GM18507 (cell line): ENCODE data around the gene OLFM3.

Experiments used
- DNase-seq: peaks from one replicate; pipeline ENCODE4 v3.0.0; 2011; ENCODE audit warnings: low read depth; ENCODE audit not compliant: insufficient read length; ENCODE audit errors: extremely low spot score
- FAIRE-seq: peaks from 2 replicates; lab custom pipeline; 2011; peaks lifted over from hg19 to GRCh38; lab: Jason Lieb, UNC

OLFM3 gene

DNA sequence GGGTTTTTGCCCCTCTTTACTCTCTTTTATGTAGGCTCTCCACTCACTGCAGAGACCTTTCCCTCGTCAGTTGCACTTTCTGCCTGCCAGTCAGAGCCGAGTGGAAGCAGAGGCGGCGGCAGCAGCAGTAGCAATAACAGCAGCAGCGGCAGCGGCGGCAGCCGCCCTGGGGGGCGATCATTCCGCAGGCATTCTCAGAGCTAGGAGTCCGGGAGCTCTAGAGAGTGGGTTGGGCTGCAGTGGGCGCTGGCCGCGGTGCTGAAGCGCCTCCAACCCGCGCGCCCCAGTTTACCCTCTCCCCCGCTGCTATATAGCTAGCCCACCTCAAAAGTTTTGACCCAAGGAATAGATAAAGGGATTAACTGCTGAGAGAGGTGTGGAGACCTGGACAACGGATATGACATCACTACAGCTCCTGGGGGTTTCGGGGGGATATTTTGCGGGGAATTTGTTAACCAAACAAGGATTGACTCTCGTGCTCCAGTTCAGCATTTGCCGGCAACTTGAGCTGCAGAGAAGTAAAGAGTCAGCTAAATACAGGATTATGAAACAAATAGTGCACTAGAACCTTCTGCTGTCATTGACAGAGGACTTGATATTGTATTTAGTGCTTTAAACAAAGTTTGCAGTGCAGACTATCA lies at the start of gene OLFM3:
Gene OLFM3 (minus strand): TSS at position 102 of the 641 bp plus-strand sequence.
- no peak for DNase-seq
- no peak for FAIRE-seq

DNA sequence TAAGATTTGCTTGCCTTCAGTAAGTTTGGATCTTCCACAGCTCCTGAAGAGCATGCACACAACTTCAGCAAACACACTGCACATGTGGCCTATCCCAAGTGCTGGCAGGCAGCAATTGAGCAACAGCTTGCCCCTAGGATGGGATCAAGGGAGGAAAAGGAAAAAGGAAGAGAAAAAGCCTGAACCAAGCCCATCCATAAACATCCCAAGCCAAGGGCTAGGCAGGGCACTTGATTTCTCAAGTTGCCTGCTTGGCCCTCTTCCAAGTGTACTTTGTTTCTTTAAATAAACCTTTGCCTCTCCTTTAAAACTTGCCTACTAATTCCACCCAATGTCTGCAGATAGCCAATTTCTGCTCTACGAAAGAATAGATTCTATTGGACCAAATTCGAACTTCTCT lies 49.0 kb upstream of the OLFM3 start:
- DNase-seq (no peak), FAIRE-seq (no peak)

GRCh38 chr1:102032534-102032933 lies 35.8 kb upstream of the OLFM3 start:
- FAIRE-seq (no peak), DNase-seq (no peak)

DNA sequence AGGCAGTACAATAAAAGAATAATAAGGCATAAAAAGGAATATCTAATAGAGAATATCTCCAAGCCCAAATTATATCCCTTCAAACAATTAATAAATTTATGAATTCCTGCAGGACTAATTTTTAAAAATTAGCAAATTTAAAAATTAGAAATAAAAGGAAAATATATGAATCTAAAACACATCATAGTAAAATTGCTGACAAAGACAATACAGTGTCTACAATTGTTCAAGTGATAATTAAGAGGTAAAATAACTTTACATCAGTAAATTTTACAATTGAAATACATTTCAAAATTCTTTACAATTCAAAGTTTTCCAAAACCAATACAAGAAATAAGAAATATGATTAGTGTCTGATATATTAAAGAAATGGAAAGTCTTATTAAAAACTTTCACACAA lies 22.8 kb upstream of the OLFM3 start:
- FAIRE-seq (no peak), DNase-seq (no peak)

DNA sequence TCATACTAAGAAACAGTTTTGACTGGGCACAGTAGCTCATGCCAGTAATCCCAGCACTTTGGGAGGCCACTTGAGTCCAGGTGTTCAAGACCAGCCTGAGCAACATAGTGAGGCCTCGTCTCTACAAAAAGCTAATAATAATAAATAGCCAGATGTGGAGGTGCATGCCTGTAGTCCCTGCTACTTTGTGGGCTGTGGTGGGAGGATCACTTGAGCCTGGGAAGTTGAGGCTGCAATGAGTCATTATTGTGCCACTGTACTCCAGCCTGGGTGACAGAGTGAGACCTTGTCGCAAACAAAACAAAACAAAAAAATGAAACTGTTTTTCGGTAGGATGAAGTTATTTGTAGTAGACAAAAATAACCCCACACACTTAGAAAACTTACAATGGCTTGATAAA lies 19.0 kb upstream of the OLFM3 start:
- no peak for FAIRE-seq

GRCh38 chr1:102002057-102002456 lies 5.3 kb upstream of the OLFM3 start:
- FAIRE-seq = no peak
- no peak for DNase-seq

More for the DNA sequence above, 19.0 kb upstream of the OLFM3 start:
- DNase-seq = no peak

- FAIRE-seq (no peak), DNase-seq (no peak)
Observed at GRCh38 chr1:101995984-101996745, 561 bp downstream of the OLFM3 start.

DNA sequence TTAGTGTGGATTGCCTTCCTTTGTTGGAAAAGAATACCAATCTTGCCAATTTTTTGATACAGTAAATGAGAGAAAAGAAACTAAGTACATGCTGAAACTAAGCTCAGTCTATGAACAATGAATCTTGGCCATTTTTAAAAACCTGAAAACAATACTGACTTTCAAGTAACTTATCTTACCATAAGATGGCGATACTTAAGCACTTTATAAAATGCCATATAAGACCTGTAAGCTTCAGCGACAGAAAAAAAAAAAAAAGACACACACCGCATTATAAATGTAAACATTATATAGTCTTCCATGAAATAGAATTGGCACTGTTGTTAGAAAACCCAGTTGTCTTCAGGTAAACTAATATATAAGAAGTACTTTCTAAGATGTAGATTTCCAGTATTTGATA lies 3.0 kb downstream of the OLFM3 start:
- FAIRE-seq (peak; percentile 26), DNase-seq (no peak)

DNA sequence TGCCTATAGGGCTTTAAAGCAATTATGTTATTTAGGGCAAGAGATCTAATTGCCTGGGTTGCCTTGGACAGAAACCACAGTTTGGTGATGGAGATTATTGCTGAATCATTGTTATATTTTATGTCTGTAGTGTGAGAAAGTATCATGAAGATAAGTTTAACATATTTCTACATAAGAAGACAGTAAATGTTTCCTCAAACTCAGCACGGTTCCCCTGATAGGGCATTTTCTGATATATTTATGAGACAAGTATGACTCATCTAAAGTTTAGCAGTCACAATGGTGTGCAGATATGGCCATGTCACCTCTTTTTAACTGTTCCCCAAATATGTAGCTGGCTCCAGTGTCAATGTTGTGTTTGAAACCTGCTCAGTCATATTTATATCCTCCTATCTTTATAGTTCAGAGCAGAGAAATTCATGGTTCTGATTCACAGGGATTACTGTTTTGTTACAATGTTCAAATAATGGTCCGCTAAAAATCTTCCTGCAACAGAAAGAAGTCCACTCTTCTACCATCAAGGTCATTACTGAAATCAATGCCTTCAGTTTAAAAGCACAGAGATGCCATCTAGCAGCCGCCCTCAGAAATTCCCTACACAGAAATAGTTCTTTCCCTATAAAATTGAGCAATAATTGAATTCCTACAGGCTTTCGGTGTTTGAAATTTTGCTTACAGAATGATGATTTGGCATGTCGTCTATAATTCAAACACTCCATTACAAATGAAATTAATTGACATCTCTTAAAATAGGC lies 3.7 kb downstream of the OLFM3 start:
- DNase-seq (no peak), FAIRE-seq (no peak)

GRCh38 chr1:101980974-101981373 lies 15.8 kb downstream of the OLFM3 start:
- FAIRE-seq (no peak), DNase-seq (no peak)

DNA sequence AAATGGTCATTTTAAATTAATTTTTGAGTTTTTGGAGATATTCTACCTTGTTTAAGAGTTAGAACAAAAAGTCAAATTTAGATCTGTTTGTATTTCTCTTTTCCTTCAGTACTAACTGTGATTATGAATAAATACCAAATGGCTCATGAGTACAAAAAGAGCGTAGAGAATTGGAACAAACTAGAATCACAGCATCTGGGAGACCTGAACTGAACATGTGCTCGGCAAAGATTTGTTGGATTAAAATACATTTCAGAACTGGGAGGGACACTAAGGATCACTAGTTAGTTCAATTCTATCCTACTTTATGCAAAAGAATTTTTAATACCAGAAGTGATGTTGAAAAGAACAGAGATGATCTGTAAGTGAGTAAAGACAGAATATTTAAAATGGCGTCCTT lies 19.5 kb downstream of the OLFM3 start:
- DNase-seq = no peak
- FAIRE-seq = no peak

GRCh38 chr1:101976161-101976560 lies 20.6 kb downstream of the OLFM3 start:
- no peak for DNase-seq
- FAIRE-seq = no peak

DNA sequence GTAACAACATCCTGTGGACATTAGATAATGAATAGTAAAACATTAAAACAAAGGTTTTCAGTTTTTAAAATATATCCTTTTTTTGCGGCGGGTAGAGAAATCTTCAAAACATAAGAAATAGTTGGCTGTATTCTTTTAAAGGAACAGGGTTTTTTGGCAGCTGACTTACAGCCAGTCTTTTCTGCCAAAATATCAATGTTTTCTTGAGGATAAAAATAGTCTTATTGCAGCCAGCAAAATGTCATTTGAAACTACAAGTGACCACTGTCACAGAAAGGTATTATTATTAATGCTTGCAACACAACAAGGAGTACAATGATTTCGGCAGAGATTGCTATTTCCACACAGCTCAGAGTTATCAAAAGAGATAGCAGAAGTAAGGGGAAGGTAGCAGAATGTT lies 21.4 kb downstream of the OLFM3 start:
- no peak for FAIRE-seq
- DNase-seq = no peak

GRCh38 chr1:101974599-101975274 lies 22.0 kb downstream of the OLFM3 start:
- FAIRE-seq (no peak), DNase-seq (no peak)

DNA sequence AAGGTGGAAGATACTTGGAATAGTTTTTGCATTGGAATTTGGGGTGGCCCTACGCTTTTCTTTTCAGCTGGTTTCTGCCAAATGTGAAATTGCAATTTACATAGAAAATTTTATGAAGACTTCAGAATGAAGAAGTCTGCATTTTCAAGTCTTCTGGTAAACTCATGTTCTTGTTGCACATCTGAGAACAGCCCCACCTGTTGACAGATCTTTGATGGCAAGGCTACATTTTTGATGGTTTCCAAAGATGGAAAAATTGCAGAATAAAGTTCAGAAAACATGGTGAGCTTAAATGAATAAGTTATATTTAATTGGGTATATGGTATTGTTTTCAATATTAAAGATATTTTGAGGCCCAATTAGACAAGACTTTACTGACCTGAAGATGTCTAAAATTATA lies 25.4 kb downstream of the OLFM3 start:
- DNase-seq (no peak), FAIRE-seq (no peak)

DNA sequence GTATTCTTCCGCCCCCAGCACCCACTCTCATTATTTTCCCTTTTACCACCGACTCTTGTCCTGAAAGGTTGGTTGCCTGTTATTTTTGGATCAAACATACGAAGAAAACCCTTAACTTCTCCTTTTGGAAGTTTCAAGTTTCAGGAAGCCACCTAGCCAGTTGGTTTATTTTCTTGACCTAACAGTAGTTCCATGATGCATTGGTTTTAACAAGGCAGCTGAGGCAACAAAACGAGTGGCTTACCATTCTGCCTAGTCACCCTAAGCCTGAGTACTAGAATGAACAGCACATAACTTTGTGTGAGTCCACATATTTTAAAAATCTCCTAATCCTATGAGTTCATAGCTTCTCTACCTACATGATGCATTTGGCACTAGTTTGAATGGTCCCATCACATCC lies 28.9 kb downstream of the OLFM3 start:
- no peak for DNase-seq
- FAIRE-seq = no peak

- DNase-seq (no peak), FAIRE-seq (no peak)
Observed at GRCh38 chr1:101965341-101965740, 31.4 kb downstream of the OLFM3 start.

- DNase-seq (no peak), FAIRE-seq (no peak)
Observed at GRCh38 chr1:101964708-101965107, 32.0 kb downstream of the OLFM3 start.

GRCh38 chr1:101960142-101960541 lies 36.6 kb downstream of the OLFM3 start:
- FAIRE-seq = no peak

DNA sequence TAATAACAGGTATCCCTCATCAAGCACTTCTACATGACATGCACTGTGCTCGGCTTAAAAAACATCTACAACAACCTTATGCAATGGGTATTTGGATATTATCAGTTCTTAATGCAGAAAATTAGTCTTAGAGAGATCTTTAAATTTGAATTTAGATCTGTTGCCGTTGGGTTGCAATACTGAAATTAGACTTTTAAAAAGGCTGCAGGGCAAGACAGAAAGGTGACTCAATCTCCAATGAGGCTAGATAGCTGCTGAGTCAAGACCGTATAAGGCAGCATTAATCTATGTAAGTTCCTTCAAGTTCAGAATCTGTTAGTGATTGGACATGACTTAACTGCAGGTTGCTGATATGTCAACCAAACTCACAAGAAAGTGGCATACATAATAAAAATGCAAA lies 37.3 kb downstream of the OLFM3 start:
- FAIRE-seq = no peak
- no peak for DNase-seq

More at GRCh38 chr1:101960142-101960541, 36.6 kb downstream of the OLFM3 start:
- no peak for DNase-seq
